ENCODE measurements around the gene NFE2.
"Not testable (repeated sequence)": the region's sequence is repeated elsewhere in the genome, so short reads cannot be mapped to it uniquely, and the experiment has no call there.

NFE2 gene

DNA sequence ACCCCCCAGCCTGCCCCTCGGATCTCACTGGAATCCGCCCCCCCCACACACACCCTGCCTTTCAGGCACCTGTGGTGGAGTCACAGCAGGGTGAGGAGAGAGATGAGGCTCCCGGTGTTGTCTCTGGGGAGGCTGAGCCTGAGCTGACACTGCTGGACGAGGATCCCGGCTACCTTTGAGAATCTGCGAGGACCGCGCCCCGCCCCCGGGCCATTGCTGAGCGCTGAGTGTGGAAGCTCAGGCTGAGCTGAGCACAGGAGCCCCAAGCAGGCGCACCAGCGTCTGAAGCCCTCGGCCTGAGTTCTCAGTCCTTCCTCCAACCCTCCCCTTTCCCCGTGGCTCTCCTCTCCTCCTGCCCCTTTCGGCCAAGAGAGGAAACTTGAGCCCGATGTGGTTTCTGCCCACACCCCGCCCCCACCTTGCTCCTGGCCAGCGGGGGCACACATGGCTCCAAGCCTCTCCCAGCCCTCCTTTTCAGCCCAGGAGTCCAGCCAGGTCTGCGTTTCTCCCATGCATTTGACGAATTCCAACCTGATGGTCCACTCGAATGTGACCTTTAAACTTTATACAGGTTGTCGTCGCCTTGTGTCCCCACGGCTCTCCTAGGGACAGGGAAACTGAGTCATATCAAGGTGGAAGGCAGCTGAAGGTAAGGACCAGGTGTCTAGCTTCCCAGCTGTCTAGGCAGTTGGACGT is at the start of gene NFE2:
NFE2 (minus strand) TSS at position 284 of the 696 bp plus-strand sequence. CDS start 5,767 bp downstream, outside the sequence.
- DNase-seq, result peak; percentile 54

DNA sequence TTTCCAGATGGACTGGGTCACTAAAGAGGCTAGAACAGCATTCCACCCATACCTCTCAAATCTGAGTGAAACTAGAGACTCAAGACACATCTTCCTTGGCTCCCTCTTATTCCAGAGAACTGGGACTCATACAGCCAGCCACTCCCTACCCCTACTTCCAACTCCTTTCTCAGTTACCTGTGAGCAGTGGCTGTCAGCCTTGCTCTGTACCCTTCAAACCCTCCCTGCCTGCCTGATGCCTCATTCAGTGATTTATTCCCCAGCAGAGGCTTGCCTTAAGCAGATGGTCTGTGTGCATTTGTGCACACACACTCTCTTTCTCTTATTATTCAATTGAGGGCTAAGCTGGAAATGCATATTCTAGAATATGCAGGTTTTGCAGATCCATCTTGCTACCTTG is 48.9 kb upstream of the NFE2 start:
- DNase-seq, result no peak

DNA sequence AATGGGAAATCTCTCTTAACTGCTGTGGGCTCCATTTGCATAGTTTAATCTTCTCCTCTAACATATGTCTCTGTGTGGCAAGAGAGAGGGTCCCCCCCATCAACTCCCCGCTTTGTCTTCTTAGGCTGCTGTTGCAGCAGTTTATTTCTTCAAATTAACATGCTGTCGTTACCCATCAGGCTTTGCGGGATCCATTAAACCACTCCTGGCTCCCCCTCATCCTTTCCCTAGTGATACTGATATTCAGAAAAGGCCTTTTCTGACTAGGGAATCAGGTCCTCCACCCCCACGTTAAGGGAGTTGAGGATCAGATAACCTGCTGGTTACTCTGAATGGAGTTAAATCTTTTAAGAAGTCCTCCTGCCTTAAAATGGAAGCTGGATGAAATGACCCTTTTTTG is 48.2 kb upstream of the NFE2 start:
- DNase-seq, result no peak

DNA sequence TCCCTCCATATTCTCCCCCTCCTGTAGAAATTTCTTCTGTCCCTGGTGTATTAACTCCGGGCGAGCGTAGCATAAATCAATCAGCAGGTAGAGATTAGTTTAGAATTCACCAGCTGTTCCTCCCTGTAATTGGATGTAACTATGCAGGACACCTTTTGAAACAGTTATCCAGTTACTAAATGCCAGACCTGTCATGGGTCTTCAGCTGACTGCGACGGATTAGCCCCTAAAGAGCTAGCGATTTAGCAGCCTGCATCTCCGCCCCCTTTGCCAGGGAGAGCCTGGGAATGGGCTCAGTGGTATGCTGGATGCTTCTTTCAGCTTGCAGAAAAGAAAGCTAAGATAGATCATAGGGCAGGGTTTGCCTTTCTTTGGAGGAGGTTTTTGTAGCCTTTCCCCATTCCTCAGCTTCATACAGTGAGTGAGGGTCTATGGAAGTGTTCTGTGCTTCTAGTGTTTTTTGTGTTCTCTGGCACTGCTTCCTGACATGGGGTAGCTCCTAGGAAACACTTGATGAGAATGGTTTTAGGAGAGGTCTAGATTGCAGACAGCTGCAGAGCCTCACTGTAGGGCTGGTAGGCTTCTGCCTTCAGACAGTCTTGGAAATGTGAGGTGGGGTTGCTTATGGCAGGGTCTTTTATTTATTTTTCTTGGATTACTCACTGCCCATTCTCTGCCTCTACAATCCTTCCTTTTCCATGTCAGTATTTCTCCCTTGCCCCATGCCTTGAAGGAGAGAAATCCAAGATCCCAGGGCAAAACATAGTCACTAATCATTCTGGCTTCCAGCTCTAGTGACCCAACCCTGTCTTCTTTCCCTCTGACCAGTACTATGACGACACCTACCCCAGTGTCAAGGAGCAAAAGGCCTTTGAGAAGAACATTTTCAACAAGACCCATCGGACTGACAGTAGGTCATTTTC is 40.8 kb upstream of the NFE2 start:
- no peak for DNase-seq

DNA sequence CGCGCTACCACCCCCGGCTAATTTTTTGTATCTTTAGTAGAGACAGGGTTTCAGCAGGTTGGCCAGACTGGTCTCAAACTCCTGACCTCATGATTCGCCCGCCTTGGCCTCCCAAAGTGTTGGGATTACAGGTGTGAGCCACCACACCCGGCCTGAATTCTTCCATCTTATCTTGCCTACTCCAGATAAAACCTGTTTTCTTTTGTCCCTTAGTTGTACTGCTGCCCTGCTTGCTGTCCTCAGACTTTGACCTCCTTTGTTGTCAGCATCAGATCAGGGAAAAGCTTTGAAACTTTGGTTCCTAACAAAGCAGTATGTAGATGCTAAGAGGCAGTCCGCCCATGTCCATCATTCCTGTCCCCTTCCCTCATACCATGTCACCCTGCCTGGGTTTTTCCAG is 40.0 kb upstream of the NFE2 start:
- DNase-seq, result no peak

DNA sequence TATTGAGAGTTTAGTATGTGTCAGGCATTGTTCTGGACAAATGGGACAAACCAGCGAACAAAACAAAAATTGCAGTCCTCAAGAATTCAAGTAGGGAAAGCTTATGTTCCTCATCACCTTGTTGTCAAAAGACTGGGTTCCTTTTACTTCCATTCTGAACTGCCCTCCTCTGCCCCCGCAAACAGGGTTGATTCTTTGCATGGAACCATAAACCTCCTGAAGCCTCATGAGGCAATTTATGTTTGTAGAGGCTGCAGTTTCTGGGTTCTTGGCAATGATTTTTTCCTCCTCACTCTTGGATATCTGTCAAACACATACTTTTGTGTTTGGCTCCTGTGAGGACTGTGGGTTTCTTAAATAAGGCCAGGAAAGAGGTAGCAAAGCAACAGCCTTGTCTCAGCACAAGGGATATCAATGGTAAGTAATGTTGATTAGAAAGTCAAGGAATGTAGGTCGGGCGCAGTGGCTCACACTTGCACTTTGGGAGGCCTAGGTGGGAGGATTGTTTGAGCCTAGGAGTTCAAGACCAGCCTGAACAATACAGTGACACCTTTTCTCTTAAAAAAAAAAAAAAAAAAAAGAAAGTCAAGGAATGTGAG is 38.0 kb upstream of the NFE2 start:
- DNase-seq, result no peak

DNA sequence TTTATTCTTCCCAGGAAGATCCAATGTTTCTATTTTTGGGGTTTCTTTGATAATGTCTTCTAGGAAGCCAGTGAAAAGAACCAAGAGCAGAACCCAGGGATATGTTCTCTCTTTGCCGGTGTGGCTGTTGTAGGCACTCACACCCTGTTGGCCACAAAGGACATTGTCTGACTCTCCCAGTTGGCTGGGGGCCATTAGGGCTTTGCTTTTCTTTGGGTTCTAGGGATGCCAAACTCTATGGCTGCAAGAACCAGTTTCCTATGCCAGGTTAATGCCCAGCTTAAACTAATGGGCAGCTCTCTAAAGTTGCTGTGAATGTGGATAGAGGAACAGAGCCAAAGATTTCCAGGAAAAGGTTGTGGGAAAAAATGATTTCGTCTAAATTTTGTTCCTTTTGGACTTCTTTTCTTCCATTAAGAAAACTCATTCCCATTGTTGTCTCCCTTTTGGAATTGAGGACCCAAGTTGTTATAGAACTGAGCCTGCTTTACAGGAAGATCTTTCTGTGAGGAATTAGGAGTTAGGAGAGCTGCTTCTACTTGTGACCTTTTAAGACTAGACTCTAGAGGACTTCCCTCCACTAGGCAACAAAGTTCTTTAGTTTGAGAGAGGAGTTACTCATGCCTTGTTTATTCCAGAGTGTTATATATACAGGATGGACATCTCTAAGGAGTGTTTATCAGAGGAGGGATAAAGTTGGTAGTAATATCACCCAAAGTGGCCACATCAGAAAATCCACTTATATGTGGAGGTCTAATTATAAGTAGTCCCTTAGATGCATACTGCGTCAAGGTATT is 37.2 kb upstream of the NFE2 start:
- DNase-seq, result no peak

DNA sequence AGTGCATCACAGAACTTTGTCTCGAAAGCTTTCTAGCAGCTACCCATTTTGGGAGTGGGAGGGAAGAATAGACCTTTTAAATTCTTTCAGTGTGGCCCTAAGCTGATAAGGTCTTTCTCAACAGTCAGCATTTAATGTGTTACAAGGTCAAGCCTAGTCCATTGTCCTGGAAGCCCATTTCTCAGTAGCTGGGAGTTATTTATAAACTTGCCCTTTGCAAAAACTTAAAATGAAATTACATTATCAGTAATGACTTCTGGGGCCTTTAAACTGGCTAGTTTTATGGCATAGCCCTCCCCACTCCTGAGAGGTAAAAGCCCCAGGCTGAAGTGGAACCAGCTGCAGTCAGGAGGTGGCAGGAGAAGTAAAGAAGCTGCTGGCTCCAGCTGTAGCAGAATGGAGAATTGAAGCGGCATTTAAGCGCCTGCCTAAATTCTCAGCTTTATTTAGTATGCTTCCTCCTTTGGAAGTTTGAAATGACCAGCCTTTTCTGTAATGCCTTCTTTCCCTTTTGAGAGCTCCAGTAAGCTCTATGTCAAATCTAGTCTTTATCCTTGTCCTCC is 36.5 kb upstream of the NFE2 start:
- no peak for DNase-seq

DNA sequence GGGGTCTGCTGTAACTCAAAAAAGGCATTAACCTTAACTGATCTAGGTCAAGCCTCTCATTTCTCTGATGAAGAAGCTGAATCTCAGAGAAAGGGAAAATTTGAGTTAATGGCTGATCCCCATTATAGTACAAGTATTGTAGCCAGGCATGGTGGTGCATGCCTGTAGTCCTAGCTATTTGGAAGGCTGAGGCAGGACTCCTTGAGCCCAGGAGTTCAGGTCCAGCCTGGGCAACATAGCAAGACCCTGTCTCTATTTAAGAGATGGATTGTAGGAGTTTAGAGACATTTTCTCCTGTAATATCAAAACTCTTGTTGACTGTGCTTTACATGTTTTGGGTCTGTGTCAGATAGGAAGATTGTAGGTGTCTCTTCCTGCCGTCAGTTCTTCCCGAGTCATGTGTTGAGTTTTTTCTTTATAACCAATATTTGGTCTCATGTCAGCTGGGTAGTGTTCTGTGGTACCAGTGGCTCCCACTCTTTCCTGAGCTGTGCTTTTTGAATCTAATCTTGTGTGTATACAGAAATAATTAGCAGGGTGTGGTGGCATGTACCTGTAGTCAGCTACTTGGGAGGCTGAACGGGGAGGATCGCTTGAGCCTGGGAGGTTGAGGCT is 32.7 kb upstream of the NFE2 start:
- DNase-seq, result no peak

DNA sequence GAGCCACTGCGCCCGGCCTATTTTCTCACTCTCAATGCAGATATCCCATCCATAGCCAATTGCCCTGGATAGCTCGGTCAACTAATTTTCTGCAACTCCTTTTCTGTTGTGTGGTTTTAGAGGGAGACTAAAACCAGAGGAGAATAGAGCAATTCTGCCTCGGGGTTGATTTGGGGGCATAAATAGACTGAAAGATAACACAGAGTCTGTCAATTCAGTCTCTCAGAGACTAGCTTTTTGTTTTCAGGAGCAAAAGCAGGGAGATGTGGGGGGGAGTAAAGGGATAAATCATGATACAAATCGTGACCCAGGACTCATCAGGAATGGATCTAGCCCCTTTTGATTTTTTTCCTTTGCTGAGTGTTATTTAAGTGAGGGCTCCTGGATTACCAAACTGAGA is 30.6 kb upstream of the NFE2 start:
- DNase-seq, result no peak

DNA sequence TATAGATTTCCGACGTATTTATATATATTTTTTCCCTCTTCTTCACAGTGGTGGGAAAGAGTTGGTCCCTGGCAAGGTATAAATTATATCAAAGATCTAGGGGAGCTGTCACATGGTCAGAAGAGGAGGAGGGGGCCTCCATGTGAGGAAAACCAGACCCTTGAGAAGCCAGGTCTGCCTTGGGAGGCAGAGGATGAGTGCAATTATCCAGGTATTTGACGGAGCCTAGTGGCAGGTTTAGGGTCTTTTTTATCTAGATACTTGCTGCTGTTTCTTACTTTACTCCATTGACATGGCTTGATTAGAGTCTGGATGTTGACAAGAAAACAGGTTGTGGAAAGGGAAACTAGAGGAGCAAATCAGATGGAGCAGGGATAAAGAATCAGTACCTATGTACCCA is 29.6 kb upstream of the NFE2 start:
- no peak for DNase-seq

DNA sequence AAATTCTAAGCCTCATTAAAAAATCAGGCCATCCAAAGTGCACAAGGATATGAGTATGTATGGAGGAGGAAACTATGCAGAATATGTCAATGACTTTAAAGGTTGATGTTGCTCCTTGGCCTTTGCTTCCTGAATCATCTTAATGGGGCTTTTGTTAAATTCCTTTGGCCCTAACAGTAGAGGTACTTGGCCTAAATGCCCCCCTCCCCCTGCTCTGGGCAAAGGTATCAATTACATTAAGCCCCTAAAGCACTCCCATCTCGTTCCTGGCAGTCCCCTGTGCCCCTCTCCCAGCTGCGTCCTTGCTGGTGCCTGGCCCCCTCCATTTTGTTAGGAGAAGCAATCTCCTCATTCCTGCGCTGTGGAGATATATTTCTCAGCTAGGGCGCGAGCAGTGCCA is 28.9 kb upstream of the NFE2 start:
- no peak for DNase-seq

DNA sequence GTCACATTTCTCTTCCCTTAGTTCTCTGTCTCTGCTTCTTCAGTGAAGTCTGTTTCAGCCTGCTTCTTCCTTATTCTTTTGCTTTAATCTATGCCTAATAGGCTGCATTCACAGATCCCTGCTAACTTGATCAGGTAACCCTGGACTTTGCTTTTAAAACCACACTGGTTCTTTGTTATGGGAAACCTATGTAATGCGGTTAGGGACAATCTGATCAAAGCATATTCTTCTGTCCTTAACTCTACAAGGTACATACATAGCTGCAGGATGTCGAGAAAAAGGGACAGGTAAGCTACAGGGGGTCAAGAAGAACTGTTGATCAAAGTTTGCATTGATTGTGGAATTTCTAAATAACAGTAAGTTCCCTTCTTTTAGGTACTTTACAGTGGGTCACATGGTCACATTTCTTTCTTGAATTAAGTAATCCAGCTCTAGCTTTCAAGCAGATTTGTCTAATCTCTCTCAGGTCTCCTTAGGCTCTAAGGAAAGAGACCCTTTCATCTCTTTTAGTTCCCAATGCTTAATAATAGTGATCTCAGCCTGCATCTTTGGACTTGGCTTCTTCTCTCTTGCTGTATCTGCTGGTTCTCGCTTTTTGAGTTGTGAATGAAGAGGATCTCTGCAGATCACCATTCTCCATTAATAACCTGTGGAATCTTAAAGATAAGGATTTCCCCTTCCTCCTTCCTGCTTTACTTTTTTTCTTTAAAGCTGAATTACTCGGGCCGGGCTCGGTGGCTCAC is 28.0 kb upstream of the NFE2 start:
- DNase-seq, result no peak

DNA sequence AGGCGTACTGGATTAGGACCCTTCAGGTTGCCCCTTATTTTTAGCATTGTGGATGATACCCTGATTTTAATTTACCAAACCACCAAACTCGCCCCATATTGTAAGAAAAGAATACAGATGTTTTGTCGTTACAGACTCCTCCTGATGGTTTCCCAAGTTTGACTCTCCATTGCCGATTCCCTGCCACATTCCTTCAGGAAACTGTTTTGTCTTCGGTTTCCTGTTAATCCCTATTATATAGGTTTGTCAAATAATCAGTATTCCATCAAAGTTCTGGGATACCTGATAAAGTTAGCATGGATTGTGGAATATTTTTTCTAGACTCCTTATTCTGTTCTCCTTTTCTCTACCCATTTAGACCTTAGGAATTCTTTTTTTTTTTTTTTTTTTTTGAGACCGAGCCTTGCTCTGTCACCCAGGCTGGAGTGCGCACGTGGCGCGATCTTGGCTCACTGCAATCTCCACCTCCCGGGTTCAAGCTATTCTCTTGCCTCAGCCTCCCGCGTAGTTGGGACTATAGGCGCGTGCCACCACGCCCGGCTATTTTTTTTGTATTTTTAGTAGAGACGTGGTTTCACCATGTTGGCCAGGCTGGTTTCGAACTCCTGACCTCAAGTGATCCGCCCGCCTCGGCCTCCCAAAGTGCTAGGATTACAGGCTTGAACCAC is 24.8 kb upstream of the NFE2 start:
- not testable (repeated sequence) for DNase-seq

DNA sequence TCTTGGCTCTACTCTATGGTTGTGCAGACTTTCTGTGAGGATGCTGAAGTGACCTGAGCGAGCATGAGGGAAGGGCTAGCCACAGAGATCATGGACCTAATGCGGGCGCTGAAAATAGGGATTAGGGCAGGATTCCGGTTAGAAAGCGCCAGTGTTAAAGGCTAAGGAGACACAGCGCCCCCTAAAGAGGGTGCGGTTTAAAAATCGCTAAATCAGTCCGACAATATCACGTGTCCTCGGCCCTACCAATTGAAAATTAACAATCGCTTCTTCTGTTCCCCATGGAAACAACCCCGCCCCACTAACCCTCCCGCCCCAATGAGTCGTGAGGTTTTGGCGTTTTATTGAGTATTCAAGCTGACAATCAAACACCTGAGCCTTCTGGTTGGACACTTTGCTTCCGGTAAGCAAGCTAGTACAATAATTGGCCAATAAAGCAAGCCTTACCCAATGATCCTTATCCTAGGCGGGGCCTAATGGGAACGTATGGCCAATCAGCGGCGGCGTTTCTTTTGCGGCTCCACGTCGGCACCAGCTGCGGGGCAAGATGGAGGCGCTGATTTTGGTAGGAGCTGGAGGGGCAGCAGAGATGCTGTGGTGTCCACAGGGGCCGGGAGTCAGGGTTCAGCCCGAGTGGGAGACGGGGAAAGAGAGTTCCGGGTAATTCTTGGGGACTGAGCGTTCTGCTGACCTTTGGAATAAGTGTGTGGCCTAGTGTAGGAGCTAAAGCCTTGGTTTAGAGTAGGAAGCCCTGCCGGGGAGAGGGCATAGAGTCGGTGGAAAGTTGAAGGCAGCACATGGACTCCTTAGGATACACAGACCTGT is 24.0 kb upstream of the NFE2 start, which contains the start of gene COPZ1:
COPZ1 (plus strand) TSS at position 515 of the 825 bp plus-strand sequence; CDS start at position 548, 33 bp downstream.
- peak; percentile 94 for DNase-seq

DNA sequence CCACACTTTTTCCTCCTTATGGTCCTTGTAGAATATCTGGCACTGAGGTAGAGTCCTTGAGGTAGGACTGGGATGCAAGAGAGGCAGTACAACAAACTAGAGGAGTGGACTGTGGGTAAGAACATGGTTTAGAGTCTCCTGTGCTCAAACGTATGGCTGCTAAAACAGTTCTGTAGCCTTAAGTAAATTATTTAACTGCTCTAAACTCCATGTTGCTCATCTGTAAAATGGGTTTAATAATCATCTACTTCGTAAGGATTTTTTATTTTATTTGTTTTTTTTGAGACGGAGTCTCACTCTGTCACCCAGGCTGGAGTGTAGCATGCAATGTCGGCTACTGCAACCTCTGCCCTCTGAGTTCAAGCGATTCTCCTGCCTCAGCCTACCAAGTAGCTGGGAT is 20.5 kb upstream of the NFE2 start:
- DNase-seq, result no peak

DNA sequence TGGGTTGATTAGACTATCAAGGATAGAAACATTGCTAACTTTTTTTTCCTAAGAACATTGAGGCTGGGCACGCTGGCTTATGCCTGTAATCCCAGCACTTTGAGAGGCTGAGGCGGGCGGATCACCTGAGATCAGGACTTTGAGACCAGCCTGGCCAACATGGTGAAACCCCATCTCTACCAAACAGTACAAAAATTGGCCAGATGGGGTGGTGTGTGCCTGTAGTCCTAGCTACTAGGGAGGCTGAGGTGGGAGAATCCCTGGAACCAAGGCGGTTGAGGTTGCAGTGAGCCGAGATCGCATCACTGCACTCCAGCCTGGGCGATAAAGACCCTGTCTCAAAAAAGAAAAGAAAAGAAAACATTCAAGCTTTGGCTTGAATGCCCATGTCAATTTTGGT is 11.5 kb upstream of the NFE2 start:
- not testable (repeated sequence) for DNase-seq

DNA sequence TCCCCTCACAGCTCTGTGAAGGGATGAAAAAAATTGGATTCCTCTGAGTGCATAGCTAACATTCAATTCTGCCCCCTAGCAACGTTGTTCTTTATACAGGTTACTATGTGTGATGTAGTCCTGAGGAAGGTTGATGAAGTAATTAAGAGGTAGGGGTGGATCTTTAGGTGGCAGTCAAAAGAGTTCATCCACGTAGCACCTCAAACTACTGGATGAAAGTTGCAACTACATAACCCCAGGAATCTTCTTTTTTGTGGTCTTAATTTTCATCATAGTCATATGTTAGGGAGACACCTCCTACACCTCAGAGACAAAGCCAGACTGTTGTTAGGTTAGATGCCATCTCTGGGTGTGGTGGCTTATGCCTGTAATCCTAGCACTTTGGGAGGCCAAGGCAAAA is 10.2 kb upstream of the NFE2 start:
- no peak for DNase-seq

DNA sequence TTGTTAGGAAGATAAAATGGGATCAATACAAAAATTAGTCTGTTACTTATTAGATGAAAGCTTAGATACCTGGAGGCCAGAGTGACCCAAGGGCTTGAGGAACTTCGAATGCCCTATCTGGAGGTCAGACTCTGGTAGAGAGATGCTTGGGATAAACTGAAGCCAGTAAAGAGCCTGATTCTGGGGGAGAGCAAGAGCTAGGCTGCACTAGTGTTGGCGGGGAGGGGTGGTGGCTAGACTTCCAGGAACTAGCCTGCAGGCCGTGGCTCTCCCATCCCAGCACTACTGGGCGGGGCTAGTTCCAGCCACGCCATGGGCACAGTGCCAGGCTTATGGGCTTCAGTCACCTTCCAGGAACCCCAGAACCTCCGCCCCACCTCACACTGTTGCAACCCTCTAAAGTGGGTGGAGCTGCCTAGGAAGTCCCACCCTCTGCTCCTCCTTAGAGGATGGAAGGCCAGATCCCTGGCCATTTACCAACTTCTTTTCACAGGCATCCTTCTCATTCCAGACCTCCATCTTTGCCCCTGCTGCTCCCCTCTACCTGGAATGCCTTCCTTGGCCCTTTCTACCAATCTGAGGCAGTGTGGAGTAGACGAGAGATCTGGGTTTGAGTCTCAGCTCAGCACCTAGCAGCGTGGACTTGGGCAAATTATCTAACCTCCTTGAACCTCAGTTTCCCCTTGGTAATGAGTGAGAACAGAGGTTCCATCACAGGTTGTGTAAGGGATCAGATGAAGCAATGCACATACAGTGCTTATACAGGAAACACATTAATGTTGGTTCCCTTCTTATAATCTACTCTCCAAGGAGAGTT is 6.3 kb upstream of the NFE2 start:
- DNase-seq, result peak; percentile 34

Measured in CD4-positive, alpha-beta T cell treated with Interleukin-17A for 4 hours (primary cell).